Nephron progenitor cell (in vitro differentiated cells): ENCODE data around the gene NHS.

Experiments
- DNase-seq: peaks from one replicate; pipeline ENCODE4 v3.0.0; 2021
- H3K27ac Mint-ChIP-seq: 2 replicates; pipeline ENCODE4 v1.8.0; 2021; ENCODE audit warnings: mild to moderate bottlenecking, moderate library complexity, mixed read lengths
- H3K27me3 Mint-ChIP-seq: 2 replicates; pipeline ENCODE4 v1.8.0; 2021; ENCODE audit warnings: mild to moderate bottlenecking, low read depth, mixed read lengths; ENCODE audit not compliant: poor library complexity
- H3K36me3 Mint-ChIP-seq: 2 replicates; pipeline ENCODE4 v1.8.0; 2021; ENCODE audit warnings: low read depth, mixed read lengths
- H3K4me1 Mint-ChIP-seq: 2 replicates; pipeline ENCODE4 v1.8.0; 2021; ENCODE audit warnings: mixed read lengths
- H3K4me3 Mint-ChIP-seq: 2 replicates; pipeline ENCODE4 v1.8.0; 2021; ENCODE audit warnings: mild to moderate bottlenecking, moderate library complexity, mixed read lengths
- H3K9me3 Mint-ChIP-seq: 2 replicates; pipeline ENCODE4 v1.8.0; 2021; ENCODE audit warnings: mild to moderate bottlenecking, moderate library complexity, mixed read lengths
- CTCF ChIP-seq: fragments of 200-600 bp; sonication (generic); IDR thresholded peaks from 2 replicates; pipeline ENCODE4 v1.5.0; 2021; ENCODE audit warnings: antibody characterized with exemption

Gene NHS

GRCh38 chrX:17368002-17368401, 7.0 kb upstream of the NHS start:
- Mint-ChIP-seq H3K4me1 (peaks cover 43% of the 10 kb centered on the region), H3K36me3 (no peaks in the 10 kb centered on the region), H3K4me3 (no peak overlapping the region), H3K27ac (no peak overlapping the region), H3K9me3 (no peaks in the 10 kb centered on the region), H3K27me3 (peaks cover 4% of the 10 kb centered on the region)
- DNase-seq = no peak
- no peak for TF ChIP-seq CTCF

GRCh38 chrX:17369309-17369708, 5.7 kb upstream of the NHS start:
- no peak for TF ChIP-seq CTCF
- H3K36me3 Mint-ChIP-seq = no peaks in the 10 kb centered on the region
- H3K4me1 Mint-ChIP-seq = peaks cover 56% of the 10 kb centered on the region
- no peaks in the 10 kb centered on the region for H3K9me3 Mint-ChIP-seq
- H3K27me3 Mint-ChIP-seq = no peaks in the 10 kb centered on the region
- H3K27ac Mint-ChIP-seq = no peak overlapping the region
- H3K4me3 Mint-ChIP-seq = no peak overlapping the region
- no peak for DNase-seq

GRCh38 chrX:17370191-17370590, 4.8 kb upstream of the NHS start:
- Mint-ChIP-seq H3K27ac (no peak overlapping the region), H3K9me3 (no peaks in the 10 kb centered on the region), H3K36me3 (no peaks in the 10 kb centered on the region), H3K27me3 (no peaks in the 10 kb centered on the region), H3K4me1 (peaks cover 63% of the 10 kb centered on the region), H3K4me3 (no peak overlapping the region)
- no peak for DNase-seq
- TF ChIP-seq CTCF = no peak

- no peak overlapping the region for H3K27ac Mint-ChIP-seq
- TF ChIP-seq CTCF = no peak
- H3K27me3 Mint-ChIP-seq = peaks cover 1% of the 10 kb centered on the region
- DNase-seq = no peak
- peaks cover 64% of the 10 kb centered on the region for H3K4me1 Mint-ChIP-seq
- H3K4me3 Mint-ChIP-seq = no peak overlapping the region
- H3K36me3 Mint-ChIP-seq = no peaks in the 10 kb centered on the region
- H3K9me3 Mint-ChIP-seq = no peaks in the 10 kb centered on the region
Observed at GRCh38 chrX:17372052-17372451, 2.9 kb upstream of the NHS start.

- peaks cover 4% of the 10 kb centered on the region for H3K9me3 Mint-ChIP-seq
- H3K4me3 Mint-ChIP-seq = no peak overlapping the region
- DNase-seq = no peak
- no peak overlapping the region for H3K27ac Mint-ChIP-seq
- peaks cover 6% of the 10 kb centered on the region for H3K36me3 Mint-ChIP-seq
- H3K4me1 Mint-ChIP-seq = peaks cover 66% of the 10 kb centered on the region
- H3K27me3 Mint-ChIP-seq = peaks cover 6% of the 10 kb centered on the region
- no peak for TF ChIP-seq CTCF
Observed at GRCh38 chrX:17373337-17373736, 1.7 kb upstream of the NHS start.

- Mint-ChIP-seq H3K27ac (no peak overlapping the region), H3K4me1 (peaks cover 55% of the 10 kb centered on the region), H3K9me3 (peaks cover 17% of the 10 kb centered on the region), H3K27me3 (peaks cover 6% of the 10 kb centered on the region), H3K4me3 (peak overlapping the region; percentile 91), H3K36me3 (peaks cover 21% of the 10 kb centered on the region)
- no peak for TF ChIP-seq CTCF
- no peak for DNase-seq
Observed at GRCh38 chrX:17375367-17375636, 302 bp downstream of the NHS start.
